SK-N-SH (cell line): ENCODE measurements around the gene TCTN2.

ENCODE experiments used
- FOXJ3 ChIP-seq: sonication (generic); formaldehyde crosslinking; IDR thresholded peaks from 2 replicates; pipeline ENCODE4 v1.5.1; 2020; ENCODE audit warnings: mild to moderate bottlenecking, missing genetic modification reagents
- GABPA ChIP-seq: IDR thresholded peaks from 2 replicates; pipeline ENCODE4 v1.4.0; 2012; ENCODE audit warnings: low read depth, mild to moderate bottlenecking

DNA sequence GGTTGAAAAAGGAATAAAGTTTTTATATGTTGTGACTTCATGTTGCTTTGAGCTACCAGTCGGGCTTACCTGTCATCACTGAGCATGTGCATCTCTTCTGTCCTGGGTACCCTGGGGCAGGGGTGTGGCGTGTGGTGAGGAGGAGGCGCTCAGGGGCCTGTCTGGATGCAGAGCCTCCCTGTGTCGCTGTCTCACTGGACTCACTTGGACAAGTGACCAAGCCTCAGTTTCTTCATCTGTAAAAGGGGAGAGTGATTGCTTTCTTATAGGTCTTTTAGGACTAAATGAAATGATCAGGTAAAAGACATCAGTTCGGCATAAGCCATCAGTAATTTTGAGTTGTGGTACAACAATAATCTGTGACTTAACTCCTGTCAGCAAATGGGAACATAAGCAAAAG is 63.4 kb downstream of the TCTN2 start:
- TF ChIP-seq GABPA (no peak), FOXJ3 (CRISPR knock-in tag) (no peak)
